Left renal cortex interstitium (tissue), 4 donors: Measurements from ENCODE around the gene GALNT16. TPM values are rescaled to one million over a fixed set of nuclear protein-coding genes. Genes with fewer than 3 reads are reported as not detected.

ENCODE experiments used
- DNase-seq, 4 donors: peaks; one replicate each; pipeline ENCODE4 v3.0.0-alpha.2; 2013; ENCODE audit warnings: low read depth in 4 of 4, low spot score in 2 of 4, missing footprints in 1 of 4
- polyA plus RNA-seq, 4 donors: library from polyadenylated mRNA; unstranded; fragments of 120-200 nt; gene quantifications; one replicate each; pipeline ENCODE4 v1.2.1, GENCODE V29; 2013; ENCODE audit not compliant: insufficient read length in 4 of 4

The GALNT16 gene
- polyA plus RNA-seq, 4 donors: 2.3 to 5.0 (median 4.4) TPM

- no peak for DNase-seq
Measured at GRCh38 chr14:69315301-69315700, 55.3 kb downstream of the GALNT16 start.

DNA sequence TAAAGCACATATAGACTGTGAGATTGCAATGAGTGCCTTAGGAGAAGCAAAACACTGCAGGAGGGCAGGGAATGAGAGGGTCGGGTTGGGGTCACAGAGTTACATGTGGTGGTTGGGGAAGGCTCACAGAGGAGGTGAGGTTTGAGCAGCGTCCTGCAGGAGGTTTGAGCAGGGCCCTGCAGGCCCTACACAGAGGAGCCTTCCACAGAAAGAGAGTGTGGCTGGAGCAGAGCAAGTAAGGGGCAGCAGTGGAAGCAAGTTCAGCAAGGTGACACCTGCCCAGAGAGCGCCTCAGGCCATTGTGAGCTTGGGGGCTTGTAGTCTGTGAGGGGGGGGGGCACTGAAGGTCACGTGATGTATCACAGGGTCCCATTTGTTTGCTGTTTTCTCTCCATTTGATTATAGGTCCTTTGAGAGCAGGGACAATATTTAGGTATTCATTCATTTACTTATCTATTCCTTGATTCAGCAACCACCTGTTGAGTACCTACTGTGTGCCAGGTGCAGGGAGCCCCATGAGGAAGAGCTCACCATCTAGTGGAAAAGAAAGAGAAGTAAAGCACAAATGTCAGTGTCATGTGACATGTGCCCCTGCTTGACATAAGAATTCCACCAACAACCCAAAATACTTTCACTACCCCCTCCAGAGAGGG is 56.6 kb downstream of the GALNT16 start:
- no peak for DNase-seq

DNA sequence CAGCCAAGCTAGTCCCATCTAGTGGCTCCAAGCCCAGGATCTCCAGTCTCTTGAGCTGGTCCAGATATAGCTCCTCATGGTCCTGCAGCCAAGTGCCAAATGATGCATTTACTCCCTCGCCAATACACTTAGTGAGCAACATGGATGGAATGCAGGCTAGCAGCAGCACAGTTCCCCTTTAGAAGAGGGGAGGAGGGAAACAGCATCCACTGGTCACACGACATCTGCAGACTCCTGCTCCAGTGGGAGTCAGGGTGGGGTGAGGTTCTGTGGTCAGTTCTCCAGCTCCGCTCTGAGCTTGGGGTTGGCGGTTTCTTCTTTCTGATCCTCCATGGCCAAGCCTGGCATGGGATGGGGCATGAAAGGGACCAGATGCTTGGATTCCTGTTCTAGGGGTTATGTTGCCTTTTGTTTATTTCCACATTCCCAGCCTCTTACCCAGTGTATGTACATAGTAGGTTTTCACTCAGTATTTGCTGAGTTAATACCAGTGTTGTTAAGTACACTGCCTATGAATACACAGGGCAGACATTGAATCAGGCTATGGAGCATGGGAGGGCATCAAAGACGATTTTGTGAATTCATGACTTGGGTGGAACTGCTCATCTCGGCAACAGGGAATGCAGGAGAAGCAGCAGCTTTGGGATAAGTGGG is 57.3 kb downstream of the GALNT16 start:
- no peak for DNase-seq

DNA sequence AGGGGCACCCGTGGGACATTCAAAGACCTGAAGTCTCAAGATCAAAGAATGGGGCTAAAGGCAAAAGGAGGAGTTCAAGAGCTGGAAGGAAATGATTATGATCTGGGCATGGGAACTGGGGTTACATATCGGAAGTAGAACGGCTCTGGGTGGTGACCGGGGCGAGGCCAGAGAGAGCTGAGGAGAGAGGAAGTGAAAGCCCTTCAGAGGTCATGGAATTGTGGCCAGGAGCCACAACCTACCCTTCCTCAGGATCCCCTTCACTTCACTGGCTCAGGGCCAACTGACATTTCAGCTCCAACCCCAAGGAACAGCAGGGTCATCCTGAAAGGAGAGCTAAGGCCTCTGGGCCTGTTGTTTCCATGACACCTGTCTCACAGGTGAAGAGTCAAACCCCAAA is 57.8 kb downstream of the GALNT16 start:
- DNase-seq: no peak

GRCh38 chr14:69318241-69318640 is 58.3 kb downstream of the GALNT16 start:
- no peak for DNase-seq

DNA sequence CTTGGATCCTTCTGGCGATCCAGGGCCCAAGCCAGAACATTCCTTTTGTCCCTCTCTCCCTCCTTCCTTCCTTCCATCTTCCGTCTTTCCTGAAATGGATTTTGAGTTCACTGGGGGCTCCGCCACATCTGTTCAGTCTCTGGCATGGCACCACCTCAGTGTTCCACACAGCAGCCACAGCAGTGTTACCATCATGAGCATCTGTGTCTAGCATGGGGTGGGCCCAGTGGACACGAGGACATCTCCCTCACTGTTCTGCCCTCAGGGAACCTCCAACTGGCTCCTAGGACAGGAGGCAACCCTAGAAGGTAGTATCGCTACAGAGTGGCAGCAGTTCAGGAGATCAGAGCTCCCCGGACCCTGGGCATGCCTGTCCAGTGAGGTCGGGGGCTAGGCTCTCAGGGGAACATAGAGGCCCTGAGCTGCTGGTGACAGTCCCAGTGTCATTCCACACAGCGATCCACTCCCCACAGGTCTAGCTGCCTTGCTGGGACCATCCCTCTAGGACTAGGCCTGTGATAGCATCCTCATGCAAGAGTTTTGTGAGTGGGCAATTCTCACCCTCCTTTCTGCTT is 59.0 kb downstream of the GALNT16 start:
- DNase-seq: no peak

- no peak for DNase-seq
Measured at GRCh38 chr14:69319911-69320310, 60.0 kb downstream of the GALNT16 start.

DNA sequence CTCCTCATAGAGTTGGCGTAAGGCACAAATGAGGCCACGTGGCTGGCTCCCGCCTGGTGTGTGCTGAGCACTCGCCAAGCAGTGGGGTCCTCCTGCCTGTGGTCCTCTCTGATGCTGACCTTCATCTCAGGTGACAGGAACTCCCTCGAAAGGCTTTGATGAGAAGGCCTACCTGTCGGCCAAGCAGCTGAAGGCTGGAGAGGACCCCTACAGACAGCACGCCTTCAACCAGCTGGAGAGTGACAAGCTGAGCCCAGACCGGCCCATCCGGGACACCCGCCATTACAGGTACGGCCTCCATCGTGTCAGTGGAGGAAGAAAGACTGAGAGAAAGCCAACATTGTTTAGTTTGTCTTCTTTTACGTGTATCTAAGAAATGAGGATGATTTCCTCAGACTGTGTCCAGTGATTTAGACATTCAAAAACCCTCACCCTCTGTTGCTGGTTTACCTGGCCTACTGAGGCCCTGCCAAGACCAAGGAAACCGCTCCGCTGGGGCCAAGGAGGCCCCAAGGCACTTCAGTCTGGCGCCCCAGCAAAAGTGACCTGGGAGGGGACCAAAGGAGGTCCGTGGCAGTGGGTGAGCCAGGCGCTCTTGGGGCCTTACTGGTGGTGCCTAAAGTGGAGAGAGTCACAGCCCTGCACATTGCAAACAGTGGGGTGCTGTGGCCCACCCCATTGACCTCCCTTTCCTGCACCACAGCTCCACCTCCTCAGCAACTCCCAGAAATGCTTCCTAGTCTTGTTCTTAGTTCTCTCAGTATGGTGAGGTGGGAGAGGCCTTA is 60.8 kb downstream of the GALNT16 start:
- DNase-seq: no peak

GRCh38 chr14:69321601-69322330 is 61.8 kb downstream of the GALNT16 start:
- no peak for DNase-seq

DNA sequence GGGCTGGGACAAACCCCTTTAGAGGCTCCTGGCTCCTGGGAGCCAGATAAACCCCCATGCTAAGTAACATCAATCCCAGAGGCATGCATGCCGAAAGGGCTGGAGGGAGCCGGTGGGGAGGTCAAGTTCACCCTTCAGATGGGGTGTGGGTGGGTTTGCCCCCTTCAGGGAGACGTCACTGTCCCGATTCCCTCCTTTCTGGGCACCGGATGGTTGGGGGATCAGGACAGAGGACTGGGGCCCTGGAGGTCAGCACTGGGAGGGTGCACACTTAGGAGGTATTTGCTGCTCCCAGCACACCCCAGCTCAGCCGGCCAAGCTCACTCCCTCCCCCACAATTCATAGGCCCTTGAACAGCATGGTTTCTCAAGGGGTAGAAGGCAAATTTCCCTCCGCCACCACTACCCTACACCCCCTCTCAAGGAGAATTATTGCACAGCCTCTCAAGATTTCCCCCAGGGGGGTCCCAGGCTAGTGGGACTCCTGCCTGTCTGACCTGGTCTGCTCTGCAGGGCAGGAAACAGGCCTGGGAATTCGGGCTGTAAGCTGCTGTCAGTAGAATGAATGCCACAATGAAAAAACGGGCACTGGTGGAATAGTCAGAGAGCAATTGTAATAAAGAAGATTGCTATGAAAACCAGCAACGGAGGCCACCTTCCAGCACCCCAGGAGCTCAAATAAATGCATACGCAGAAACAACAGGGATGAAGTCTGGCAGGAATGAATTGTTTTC is 63.5 kb downstream of the GALNT16 start:
- no peak for DNase-seq

DNA sequence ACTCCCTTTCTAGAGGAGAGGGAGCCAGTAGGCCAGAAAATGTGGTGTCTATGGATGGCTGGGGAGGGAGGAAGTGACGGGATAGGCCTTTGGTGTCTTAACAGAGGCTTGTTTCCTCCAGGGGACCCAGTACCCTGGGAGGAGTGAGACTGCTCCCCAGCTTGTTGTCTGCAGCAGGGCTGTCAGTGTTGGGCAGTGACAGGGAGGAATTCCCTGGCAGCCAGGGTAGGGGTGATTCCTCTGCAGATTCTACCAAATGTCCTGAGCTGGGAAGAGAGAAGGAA is 64.0 kb downstream of the GALNT16 start:
- DNase-seq: no peak

DNA sequence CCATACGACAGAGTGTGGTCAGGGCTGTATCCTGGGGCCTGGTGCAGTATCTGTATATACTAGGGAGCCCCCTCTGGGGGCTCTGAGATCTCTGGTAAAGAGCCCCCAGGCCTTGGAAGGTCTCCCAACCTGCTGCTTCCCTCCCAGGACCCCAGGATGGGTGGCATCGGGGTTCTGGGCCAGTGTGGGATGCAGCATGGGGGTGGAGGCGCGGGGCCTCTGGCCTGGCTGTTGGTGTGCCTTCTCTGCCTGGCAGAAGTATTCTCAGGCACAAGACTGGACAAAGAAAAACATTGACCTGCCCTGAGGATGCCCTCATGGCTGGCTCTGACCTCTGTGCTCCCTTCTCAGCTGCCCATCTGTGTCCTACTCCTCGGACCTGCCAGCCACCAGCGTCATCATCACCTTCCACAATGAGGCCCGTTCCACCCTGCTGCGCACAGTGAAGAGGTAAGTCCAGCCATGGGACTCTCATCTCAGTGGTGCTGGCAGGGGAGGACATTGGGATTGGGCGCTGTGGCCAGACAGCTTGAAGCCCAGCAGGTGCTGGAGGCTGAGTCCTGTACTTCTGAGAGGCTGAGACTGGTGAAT is 64.5 kb downstream of the GALNT16 start:
- DNase-seq: no peak

DNA sequence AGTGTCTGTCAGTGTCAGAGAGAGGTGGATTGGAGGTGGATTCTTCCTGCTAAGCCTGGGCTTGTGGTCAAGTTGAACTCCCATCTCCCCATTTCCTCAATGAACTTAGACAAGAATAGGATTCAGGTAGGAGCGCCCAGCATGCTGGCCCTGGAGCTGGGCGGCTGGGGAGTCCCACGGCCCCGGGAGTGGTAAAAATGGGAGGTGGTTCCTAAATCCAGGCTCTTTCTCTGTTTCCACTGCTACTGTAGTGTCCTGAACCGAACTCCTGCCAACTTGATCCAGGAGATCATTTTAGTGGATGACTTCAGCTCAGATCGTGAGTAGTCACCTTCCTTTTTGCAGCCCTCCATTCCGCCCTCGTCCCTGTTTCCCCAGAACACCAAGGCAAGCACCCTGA is 65.1 kb downstream of the GALNT16 start:
- no peak for DNase-seq

DNA sequence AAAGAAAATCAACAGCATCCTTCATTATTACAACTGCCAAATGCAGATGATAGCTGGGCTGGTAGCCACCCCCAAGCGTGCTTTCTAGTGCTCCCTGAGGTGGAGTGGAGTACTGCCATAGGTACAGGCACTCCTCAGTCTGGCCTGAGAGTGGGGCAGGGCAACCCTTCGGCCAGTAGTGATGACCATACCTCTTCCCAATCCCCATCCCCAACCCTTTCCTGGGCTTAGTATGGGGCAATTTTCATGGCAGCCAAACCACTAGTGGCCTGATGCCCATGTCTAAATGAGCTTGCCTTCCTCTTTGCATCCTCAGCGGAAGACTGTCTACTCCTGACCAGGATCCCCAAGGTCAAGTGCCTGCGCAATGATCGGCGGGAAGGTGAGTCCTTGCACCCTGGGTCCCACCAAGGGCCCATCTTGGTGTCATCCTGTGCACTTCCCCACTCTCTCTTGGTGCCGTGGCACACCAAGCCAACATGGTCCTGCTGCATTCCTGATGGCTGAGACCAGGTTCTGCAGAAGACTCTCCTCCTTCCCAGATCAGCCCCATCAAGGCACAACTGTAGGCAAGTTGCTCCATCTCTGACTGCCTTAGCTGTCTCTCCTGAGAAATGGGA is 65.8 kb downstream of the GALNT16 start:
- DNase-seq: no peak

- DNase-seq: no peak
Measured at GRCh38 chr14:69326611-69327010, 66.7 kb downstream of the GALNT16 start.

DNA sequence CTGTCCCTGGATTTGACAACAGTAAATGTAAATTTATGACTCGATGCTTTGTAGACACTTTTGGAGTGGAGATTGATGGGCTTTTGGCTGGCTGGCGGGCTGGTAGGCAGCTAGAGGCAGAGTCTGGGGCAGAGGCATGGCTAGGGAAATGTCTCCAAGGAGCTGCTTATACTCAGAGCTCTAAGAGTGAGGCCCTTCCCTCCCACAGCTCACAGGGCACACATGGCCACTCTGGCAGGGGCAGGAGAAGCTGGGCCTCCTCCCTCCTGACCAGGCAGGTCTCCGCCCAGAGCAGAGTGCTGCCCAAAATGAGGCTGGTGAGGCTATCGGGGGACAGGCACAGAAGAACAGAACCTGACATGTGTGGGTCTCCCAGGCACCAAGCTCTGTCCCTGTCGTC is 67.5 kb downstream of the GALNT16 start:
- no peak for DNase-seq

DNA sequence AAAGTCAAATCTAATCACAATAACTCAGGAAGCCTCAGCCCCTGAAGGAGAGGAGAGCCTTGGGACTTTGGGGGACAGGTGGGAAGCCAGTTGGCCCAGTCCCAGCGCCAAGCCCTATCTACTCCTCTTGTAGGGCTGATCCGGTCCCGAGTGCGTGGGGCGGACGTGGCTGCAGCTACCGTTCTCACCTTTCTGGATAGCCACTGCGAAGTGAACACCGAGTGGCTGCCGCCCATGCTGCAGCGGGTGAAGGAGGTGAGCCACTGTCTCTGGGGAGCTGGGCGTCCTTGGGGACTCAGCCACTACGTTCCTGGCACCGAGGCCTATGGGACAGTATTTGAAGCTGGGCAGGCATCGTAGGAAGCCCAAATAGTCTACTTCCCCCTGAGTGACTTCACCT is 68.4 kb downstream of the GALNT16 start:
- no peak for DNase-seq

DNA sequence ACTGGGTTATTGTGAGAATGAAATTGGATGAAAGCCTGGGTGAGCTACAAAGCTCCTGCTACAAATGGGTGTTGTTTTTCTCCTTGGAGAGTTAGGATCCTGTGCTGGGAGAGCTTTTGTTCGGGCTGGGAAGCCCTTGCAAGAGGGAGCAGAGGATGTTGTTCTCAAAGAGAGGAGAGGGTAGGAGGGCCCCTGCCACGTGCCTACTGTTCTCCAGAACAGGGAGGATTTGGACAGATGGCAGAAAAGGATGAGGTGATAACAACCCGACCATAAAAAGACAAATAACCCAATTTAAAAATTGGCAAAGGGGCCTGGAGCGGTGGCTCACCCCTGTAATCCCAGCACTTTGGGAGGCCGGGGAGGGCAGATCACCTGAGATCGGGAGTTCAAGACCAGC is 68.8 kb downstream of the GALNT16 start:
- no peak for DNase-seq

GRCh38 chr14:69331206-69331605 is 71.2 kb downstream of the GALNT16 start:
- no peak for DNase-seq
